GM20431 (cell line): Measurements from ENCODE around the gene GOLGA8T.
"Not testable (repeated sequence)": the region's sequence is repeated elsewhere in the genome, so short reads cannot be mapped to it uniquely, and the experiment has no call there.

ENCODE experiments used
- in situ Hi-C: fragments of 300-500 bp; cut with MseI, MboI; formaldehyde crosslinking; loops from one replicate; pipeline ENCODE4 v1.15.0; 2020; ENCODE audit warnings: low sequenced_read_pairs; ENCODE audit not compliant: unreplicated experiment

GOLGA8T gene

DNA sequence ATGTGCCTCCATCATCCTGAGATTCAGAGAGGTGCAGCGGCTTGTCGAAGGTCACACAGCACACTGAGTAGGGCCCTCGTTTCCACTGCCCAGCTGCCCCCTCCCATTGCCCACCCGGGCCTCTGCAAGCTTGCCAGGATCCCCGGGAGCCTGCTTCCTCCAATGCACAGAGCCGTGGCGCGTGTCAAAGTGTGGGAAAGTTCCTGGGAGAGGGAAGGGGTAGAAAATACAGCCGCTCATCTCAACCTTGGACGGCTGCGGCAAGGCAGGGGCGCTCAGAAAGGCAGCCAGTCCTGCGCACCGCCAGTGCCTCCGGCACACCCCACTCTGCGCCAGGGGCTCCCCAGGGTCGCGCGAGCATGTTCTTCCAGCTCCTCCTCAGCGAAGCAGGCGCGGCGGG lies 56.3 kb downstream of the GOLGA8T start:
- in situ Hi-C loops, result not testable (repeated sequence)

DNA sequence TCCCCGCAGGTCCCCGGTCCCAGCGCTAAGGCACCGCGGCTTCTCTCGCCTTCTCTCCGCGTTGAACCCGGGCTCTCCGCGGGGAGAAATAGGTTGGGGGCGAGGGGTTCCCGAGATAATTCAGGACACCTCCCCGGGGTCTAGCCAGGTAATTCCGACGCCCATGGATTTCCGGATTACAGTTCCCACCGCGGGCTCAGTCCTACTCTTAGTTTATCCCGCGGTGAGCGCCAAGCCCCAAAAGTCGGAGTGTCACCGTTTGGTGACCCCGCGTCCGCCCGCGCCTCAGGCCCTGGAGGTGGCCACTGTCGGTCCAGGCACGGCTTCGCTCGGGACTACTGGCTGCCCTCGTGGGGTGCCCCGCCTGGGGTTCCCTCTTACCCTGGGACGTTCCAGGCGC lies 56.8 kb downstream of the GOLGA8T start:
- in situ Hi-C loops, result not testable (repeated sequence)

DNA sequence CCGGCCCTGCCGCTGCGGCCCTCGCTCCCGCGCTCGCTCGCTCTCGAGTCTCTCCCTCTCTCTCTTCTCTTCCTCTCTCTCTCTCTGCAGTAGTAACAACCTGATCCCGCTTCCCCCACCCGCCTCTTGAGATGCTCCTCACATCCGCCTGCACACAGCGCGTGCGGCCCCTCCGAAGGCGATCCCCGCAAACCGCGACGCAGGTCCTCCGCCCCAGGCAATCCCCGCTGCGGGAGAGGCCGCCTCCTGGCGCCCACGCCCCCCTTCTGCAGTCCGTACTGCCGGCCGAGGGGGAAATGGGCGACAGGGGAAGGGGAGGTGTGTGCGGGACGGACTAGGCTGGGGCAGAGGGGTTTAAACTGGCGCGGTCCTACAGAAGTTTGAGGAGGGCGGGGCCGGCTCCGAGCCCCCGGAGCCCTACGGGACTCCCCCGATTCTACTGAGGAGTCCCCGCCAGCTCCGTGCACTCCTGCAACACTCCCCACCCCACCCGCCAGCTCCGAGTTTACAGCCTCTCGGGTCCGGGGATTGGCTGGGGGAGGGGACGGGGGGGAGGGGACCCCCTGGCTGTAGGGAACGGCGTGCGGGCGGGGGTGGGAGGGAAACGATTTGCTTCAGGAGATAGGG lies 57.4 kb downstream of the GOLGA8T start:
- in situ Hi-C loops, result not testable (repeated sequence)

DNA sequence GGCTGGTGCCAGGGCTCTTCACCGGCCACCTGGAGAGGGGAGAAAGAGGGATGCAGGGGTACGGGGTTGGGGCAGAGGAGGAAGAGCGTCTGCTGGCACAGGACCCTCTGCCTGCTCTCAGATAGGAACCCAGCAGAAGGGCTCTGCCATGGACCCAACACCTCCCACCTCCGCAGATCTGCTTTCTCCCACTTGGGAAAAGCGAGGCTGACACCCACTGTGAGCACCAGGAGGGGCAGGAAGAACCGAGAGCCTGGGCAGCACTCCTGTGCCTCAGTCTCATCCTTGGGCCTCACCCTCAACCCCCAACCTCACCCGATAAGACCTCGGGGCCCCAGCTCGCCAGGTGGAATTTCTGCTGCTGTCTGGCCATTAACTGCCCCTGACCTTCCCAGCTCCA lies 58.0 kb downstream of the GOLGA8T start:
- in situ Hi-C loops, result not testable (repeated sequence)
